GM19238 (cell line): ENCODE results near the gene CCDC33.
A peak's percentile ranks its signal among the peaks of the same experiment; 100 is the strongest.
"Not testable (repeated sequence)": the region's sequence is repeated elsewhere in the genome, so short reads cannot be mapped to it uniquely, and the experiment has no call there.

ENCODE experiments used
- DNase-seq: peaks from one replicate; pipeline ENCODE4 v3.0.0; 2011; ENCODE audit warnings: low spot score; ENCODE audit not compliant: insufficient read length

The CCDC33 gene

GRCh38 chr15:74359376-74359775, 123.2 kb downstream of the CCDC33 start:
- not testable (repeated sequence) for DNase-seq

- DNase-seq: not testable (repeated sequence)
These were observed 124.7 kb downstream of the CCDC33 start for GRCh38 chr15:74360855-74361254.

GRCh38 chr15:74362482-74362881, 126.4 kb downstream of the CCDC33 start:
- no peak for DNase-seq

GRCh38 chr15:74364936-74365597, 128.9 kb downstream of the CCDC33 start:
- no peak for DNase-seq

GRCh38 chr15:74365598-74366445, 129.7 kb downstream of the CCDC33 start:
- DNase-seq: no peak

DNA sequence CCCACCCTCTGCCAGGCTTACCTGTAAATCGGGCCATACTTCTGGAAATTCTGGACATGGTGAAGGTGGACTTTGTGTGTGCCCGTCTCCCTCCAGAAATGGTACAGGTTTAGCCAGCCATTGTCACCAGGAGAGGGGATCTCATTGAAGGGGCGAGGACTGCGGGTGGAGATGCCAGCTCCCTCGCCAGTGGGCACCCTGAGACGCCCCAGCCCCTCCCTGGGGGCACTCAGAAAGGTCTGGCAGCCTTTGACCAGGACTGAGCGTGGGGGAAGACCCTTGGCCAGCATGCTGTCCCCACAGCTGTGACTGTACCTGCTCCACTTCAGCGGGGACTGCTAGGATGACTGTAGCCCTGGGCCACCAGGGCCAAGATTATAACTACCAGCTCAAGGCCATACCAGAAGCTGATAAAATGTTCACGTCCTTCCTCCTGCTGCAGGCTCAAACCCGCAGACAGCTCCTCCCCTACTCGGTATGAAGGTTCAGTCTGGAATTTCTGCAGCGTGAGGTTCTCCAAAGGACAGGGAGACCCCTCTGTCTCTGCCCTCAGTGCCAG, 131.2 kb downstream of the CCDC33 start, which contains the start of gene CYP11A1:
TSS of gene CYP11A1 (minus strand) at position 351 of the 559 bp plus-strand sequence. CDS start at position 290, 61 bp downstream.
- DNase-seq: no peak

GRCh38 chr15:74368121-74368520, 132.0 kb downstream of the CCDC33 start:
- no peak for DNase-seq

DNA sequence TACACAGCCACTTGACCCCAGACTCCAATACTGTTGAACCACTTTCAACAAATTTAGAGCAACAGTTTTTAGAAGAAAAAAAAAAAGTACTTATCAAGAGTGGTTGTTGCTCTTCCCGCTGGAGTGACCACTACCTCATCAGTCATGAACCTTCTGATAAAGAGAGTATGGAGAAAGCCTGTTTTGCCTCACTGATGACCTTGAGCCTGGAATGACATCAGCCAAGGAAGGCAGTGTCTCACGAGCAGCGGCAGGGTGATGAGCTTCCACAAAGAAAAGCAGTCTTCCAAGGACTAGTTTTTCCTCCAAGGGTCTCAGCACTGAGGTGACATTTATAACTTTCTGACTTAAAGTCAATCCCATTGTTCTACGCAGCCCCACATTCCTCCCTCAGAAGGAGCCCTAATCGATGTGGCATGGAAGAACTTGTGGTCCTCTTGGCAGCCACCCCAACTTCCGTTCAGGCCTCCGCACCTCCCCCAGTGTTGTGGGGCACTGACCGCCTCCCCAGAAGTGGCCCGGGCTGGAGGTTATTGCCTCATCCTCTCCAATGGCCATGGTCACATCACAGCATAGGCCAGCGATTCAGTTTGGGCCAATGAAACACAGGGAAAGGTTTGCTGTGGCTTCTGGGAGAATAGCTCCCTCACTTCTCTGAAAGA, 133.1 kb downstream of the CCDC33 start:
- DNase-seq: no peak

DNA sequence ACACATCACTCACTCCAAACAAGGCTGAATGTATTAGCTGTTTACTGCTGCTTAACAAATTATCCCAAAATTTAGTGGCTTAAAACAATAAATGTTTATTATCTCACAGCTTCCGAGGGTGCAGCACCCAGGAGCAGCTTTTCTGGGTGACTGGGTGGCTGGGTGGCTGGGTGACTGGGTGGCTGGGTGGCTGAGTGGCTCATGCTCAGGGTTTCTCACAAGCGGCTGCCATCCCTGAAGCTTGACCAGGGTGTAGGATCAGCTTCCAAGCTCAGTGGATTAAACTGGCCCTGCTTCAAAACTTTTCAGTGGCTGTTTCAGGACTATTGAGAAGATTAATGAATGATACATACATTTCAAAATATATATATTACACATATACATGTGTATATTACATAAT, 133.6 kb downstream of the CCDC33 start:
- no peak for DNase-seq

GRCh38 chr15:74370471-74370870, 134.3 kb downstream of the CCDC33 start:
- no peak for DNase-seq

GRCh38 chr15:74373056-74373650, 137.0 kb downstream of the CCDC33 start:
- no peak for DNase-seq

DNA sequence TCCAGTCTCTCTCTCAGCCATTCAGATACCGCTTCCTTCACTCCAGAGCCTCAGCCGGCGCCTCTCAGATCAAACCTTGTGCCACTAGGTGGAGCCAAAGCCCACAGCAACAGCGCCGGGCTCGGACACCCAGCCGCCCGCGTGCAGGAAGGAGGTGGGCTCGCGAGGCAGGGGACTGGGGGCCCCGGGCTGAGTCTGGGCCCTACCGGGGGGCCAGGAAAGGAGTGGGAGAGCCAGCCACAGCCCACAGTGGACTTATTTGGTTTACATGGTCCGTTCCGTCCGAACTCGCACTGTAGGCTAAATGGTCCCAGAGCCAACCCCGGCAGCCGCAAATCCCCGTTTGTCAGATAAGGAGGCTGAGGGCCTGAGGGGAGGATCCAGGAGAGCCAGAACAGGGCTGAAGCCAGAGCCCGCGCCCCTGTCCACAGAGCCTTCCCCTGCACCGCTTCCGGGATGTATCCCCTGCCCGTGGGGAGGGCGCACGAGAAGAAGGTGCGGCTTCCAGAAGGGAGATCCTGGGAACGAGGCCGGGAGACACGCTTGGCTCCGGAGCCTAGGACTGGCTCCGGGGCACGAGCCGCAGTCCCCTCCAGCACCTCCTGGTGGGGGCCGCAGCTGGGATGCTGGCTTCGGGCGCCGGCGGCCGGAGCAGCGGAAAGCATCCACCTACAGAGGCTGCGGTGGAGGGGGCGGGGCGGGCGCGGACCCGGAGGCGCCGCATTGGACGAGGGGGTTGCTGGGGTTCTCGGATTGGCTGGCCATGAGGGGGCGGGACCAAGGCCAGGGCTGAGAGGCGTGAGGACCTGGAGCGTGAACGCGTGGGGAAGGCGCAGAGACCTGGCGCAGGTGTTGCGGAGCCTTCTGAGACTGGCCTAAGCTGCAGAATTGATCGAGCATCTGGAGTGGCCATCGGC, 137.9 kb downstream of the CCDC33 start:
- peak; percentile 99 for DNase-seq

- no peak for DNase-seq
These were observed 138.6 kb downstream of the CCDC33 start for GRCh38 chr15:74374648-74375302.

DNA sequence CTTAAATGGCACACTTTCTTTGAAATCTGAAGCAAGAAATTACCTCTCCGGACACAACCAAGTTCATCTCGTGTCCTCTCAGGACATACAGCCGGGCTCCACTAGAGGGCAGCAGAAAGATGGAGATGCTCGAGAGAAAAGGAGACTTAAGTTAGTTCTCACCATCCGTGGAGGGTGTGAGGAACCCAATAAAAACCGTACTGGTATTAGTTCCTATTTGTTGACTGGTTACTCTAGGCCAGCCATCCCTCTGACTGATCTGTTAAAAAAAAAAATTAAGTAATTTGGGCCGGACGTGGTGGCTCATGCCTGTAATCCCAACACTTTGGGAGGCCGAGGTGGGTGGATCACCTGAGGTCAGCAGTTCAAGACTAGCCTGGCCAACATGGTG, 139.2 kb downstream of the CCDC33 start:
- peak; percentile 71 for DNase-seq

GRCh38 chr15:74376226-74376625, 140.1 kb downstream of the CCDC33 start:
- DNase-seq: no peak

- DNase-seq: no peak
These were observed 140.9 kb downstream of the CCDC33 start for GRCh38 chr15:74376825-74377581.

DNA sequence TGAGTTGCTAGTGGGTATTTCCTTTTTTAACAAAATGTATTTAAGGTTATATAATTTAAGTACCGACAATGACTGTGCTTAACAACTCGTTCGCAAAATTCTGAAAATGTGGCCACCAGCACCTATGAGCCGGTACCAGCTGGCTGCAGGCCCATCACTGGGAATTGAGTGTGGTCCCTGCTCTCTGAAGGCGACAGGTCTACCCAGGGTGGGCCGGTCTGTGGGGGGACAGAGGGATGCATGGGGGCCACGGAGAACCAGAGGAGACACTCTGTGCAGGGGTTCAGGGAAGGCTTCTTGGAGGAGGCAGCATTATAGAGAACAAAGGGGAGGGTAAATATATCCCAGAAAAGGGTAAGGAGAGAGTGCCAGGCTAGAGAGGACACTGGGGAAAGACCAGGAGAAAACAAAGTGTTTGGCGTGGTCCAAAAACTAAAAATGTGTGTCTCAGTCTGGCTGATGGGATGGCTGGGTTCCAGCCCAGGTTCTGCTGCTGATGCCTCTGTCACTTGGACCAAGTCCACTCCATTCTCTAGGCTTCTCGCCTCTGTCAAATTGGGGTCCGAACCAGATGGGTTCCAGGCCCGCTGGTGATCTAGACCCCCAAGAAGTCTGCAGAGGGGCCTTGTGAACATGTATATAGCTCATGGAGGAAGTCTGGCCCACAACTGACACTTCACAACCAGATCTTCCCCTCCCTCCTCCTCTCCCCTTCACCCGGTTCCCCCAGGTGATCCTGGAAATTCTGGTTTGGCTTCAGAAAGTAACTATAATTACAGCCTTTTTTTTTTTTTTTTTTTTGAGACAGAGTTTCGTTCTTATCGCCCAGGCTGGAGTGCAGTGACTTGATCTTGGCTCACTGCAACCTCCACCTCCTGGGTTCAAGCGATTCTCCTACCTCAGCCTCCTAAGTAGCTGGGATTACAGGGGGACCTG, 142.0 kb downstream of the CCDC33 start:
- no peak for DNase-seq

DNA sequence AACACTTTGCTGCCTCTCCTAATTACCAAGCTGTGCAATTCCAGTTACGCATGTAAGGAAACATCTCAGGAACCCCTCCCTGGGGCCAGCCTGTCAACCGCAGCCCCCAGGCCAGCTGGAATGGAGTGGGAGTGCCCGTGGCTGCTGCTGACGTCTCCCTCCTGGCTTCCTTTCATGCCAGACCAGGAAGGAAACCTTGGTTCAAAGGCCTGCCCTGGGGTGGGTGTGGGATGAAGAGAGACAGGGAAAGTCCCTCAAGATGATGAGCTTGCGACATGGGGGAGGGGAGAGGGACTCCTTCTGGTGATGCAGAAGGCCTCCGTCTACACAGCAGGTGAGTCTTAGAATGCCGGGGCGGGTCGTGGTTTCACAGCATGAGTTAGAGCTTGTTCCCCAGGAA, 142.7 kb downstream of the CCDC33 start:
- no peak for DNase-seq
